ENCODE data around the gene FZR1.

DNA sequence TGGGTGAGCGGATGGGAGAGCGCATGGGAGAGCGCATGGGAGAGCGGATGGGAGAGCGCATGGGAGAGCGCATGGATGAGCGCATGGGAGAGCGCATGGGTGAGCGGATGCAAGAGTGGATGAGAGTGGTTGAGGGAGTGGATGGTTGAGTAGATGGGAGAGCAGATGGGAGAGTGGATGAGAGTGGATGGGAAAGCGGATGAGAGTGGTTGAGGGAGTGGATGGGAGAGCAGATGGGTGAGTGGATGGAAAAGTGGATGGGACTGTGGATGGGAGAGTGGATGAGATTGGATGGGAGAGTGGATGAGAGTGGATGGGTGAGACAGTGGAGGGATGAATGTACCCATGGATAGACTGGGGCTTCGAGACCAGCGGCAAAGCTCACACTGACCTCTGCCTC, 24.3 kb downstream of the FZR1 start:
- TF ChIP-seq JUND (CRISPR knock-in tag; IDR thresholded peaks at IDR 0.05) (no peak), CBX1 (IDR thresholded peaks at IDR 0.05; ENCODE audit: low read depth) (no peak), ARNTL (CRISPR knock-in tag; IDR thresholded peaks at IDR 0.05) (no peak), ZNF800 (CRISPR knock-in tag; IDR thresholded peaks at IDR 0.05) (no peak), EZH2 (conservative IDR thresholded peaks at IDR 0.05; ENCODE audit: low read depth, low read length) (no peak), EP300 (IDR thresholded peaks at IDR 0.05; ENCODE audit: low read depth in 2 of 2, low read length in 2 of 2) (no peak), EP300 (CRISPR knock-in tag; IDR thresholded peaks at IDR 0.05; ENCODE audit: borderline replicate concordance) (no peak), ASH2L (IDR thresholded peaks at IDR 0.05; ENCODE audit: insufficient read length, low read depth, low read length) (no peak)

All from HepG2 (cell line).